GM12873 (cell line): Measurements from ENCODE around the gene RHBG.

Experiments used
- CTCF ChIP-seq: IDR thresholded peaks from 2 replicates; pipeline ENCODE4 v1.5.1; 2012; ENCODE audit warnings: low read depth, mild to moderate bottlenecking, moderate library complexity, low read length, control low read depth; ENCODE audit not compliant: insufficient read depth; ENCODE audit errors: missing control alignments

The RHBG gene

GRCh38 chr1:156416993-156417392 lies 48.0 kb downstream of the RHBG start:
- TF ChIP-seq CTCF = no peak

- no peak for TF ChIP-seq CTCF
Observed at GRCh38 chr1:156417401-156418020, 48.5 kb downstream of the RHBG start.

GRCh38 chr1:156418416-156419070 lies 49.5 kb downstream of the RHBG start:
- TF ChIP-seq CTCF = no peak

GRCh38 chr1:156419854-156420204 lies 50.8 kb downstream of the RHBG start:
- TF ChIP-seq CTCF = peak; percentile 57

- TF ChIP-seq CTCF = no peak
Observed at GRCh38 chr1:156420205-156421061, 51.4 kb downstream of the RHBG start.

- TF ChIP-seq CTCF = no peak
Observed at GRCh38 chr1:156421062-156421938, 52.3 kb downstream of the RHBG start.

- TF ChIP-seq CTCF = no peak
Observed at GRCh38 chr1:156421939-156422601, 53.1 kb downstream of the RHBG start.
